Measurements from ENCODE around the gene KLHDC9.
"Not testable (repeated sequence)": the region's sequence is repeated elsewhere in the genome, so short reads cannot be mapped to it uniquely, and the experiment has no call there.

The KLHDC9 gene

DNA sequence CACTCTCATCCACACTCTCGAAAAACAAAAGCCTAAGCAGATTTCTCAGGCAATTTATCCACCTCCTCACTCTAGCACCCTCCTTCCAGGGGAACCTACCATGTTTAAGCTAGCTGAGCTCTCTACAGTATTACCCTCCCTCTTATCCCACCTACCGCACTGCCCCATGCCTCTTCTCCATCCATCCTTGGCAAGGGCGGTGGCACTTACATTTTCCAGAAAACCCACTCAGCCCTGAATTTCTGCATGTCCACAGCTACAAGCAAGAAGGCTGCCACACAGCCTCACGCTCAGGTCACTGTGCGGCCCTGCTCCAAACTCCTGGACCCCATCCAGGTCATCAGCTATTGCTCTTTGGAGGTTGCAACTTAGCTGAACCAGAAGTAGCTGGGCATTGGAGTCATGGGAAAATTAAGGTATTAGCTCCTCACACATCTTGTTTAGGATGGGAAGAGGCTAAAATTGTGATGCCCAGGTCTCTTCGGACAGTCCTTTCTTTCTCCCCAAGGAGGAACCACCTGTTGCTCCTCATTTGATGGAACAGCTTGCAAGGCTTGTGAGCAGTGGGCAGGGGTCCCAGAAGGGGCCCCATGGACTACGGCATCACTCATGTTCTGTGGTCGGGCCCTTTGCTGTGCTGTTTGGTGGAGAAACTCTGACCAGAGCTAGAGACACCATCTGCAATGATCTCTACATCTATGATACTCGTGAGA lies 1.1 kb downstream of the KLHDC9 start:
- DNase-seq, result no peak

DNA sequence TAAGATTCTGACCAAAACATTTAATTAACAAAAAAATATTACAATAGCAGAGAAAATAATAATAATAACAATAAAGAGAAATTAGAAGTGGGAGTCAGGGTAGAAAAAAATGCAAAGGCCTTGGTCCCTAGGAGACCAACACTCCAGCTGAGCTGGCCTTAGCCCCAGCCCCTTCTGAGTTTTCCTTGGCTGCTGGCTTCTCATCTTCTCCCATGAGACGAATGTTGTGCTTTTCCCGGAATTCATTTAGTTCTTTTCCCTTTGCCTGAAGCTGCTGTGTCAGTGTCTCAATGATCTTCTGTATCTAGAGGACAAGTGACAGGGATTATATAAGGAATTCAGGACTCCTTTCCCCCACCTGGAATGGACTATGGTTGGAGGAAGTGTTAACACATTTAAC lies 2.4 kb downstream of the KLHDC9 start:
- no peak for DNase-seq

DNA sequence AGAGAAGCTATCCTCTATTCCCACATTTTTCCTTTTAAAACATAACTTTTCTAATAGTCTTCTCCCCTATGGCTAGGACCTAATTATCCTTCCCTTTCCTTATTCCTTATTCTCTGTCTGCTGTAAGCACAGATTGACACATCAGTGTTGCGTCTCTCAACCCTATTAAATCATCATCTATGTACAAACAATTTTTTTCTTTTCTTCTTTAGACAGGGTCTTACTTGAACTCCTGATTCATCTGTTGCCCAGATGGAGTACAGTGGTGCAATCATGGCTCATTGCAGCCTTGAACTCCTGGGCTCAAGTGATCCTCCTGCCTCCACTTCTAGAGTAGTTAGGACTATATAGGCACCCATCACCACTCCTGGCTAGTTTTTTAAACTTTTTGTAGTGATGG lies 8.3 kb downstream of the KLHDC9 start:
- no peak for DNase-seq

DNA sequence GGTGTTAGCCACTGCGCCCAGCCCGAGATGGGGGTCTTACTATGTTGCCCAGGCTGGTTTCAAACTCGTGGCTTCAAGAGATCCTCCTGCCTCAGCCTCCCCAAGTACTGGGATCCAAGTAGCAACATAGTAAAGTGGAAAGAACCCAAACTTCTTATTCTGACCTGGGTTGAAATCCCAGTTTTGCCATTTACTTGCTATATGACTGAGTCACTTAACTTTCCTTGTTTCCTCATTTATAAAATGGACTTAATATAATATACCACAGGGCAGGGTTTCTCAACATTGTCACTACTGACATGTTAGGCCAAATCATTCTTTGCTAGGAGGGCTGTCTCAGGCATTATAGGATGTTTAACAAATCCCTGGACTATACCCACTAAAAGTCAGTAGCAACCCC lies 13.0 kb downstream of the KLHDC9 start:
- no peak for DNase-seq

DNA sequence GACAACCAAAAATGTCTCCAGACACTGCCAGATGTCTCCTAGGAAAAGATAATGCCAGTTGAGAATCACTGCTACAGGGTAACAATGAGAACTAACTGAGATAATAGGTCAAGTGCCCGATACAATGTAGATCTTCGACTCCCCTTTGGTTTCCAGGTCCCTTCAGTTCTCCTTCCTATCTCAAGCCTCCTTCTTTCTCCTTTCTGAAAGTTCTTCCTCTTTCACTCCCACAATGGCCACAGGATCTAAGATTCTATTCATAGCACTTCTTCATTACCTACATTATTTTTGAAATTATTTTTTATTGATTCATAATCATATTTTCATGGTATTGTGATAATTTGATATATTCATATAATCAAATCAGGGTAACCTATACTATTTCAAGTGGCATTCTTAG lies 13.4 kb downstream of the KLHDC9 start:
- DNase-seq, result no peak

DNA sequence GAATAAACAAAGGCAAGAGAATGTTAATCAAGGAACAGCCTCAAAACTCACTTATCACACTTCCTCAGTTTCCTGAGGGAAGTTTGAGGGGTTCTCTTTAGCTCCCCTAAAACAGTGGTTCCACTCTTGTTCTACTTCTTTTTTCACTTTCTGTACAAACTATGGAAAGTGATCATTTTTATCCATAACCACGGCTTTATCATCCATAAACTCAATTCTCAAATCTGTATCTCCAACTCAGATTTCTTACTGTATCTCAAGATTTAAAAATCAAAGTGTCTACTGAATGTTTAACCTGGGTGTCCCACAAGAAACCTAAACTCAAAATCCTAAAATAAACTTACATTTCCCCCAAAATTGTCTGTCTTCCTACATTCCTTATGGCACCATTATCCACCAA lies 15.8 kb downstream of the KLHDC9 start:
- no peak for DNase-seq

DNA sequence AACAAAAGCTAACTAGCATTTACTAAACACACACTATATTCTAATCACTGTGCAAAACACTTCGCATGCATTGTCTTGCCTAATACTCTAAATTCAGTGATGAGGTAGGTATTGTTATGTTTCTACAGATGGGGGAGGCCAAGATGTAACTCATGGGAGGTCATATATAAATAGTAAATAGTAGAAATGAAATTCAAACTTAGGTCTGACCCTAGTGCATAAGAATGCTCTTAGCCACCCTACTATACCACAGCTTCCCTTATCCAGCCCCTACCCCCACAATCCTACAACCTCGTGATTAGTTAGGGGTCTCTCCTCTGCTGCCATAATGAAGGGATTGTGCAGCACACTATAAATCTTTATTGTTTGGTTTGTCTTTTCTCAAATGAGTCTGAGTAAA lies 16.4 kb downstream of the KLHDC9 start:
- no peak for DNase-seq

DNA sequence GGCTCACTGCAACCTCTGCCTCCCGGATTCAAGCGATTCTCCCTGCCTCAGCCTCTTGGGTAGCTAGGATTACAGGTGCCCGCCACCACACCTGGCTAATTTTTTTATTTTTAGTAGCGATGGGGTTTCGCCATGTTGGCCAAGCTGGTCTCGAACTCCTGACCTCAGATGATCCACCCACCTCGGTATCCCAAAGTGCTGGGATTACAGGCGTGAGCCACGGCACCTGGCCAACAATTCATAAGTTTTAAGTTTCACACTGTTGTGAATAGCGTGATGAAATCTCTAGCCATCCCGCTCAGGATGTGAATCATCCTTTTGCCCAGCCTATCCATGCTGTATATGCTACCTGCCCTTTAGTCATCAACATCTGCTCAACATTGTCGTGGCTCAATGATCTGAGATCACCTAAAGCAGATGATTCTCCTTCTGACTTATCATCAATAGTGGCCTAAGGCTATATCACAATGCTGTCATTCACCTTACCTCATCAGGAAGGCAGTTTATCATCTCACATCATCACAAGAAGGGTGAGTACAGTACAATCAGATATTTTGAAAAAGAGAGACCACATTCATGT lies 17.1 kb downstream of the KLHDC9 start:
- DNase-seq, result no peak

DNA sequence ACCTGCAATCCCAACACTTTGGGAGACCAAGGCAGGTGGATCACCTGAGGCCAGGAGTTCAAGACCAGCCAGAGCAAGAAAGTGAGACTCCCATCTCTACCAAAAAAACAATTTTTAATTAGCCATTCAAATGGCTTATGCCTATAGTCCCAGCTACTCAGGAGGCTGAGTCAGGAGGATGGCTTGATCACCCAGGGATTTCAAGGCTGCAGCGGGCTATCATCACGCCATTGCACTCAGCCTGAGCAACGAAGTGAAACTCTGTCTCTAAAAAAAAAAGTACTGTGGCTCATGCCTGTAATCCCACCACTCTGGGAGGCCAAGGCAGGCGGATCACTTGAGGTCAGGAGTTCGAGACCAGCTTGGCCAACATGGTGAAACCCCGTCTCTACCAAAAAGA lies 17.8 kb downstream of the KLHDC9 start:
- DNase-seq, result not testable (repeated sequence)

DNA sequence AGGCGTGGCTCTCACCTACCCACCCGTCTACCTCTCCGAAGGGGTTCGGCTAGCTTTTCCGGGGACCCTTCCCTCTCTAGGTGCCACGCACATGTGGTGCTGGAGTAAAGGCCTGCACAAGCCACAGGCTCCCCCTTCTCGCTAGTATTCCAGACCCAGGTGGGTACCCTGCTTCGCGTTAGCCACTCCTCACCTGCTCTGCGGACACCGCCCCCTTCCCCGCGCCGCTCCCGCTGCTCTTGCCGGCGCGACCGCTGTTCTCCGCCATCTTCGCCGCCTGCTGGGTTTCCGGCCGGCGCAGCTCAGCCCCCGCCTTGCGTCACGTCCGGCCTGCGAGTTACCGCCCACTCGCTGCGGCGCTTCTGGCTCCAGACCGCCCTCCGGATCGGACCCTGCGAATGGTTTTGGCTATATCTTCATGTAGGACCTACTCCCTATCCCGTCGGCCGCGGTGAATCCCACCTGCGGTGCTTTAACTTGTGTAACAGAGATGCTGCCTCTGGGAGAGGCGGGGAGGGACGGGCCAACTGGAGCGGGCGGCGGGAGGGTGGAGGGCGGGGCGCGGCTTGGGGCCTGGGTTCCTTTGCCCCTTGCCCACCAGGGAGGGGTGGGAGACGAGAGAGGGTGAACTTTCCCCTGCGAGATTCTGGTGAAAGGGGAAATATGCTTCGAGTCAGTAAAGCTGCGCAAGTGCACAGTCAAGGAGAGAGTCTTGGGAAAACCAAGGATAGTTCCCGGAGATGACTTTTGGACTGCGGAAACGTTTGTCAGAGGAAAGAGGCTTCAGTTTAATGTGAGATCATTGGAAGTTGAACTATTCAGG lies 19.8 kb downstream of the KLHDC9 start, which contains the start of the genes NIT1 and PFDN2:
TSS of gene NIT1 (plus strand) at position 347 of the 823 bp plus-strand sequence. CDS start at position 419, 72 bp downstream.
TSS of gene PFDN2 (minus strand) at position 279 of the 823 bp plus-strand sequence. CDS start at position 268, 11 bp downstream.
- DNase-seq, result peak; percentile 79

DNA sequence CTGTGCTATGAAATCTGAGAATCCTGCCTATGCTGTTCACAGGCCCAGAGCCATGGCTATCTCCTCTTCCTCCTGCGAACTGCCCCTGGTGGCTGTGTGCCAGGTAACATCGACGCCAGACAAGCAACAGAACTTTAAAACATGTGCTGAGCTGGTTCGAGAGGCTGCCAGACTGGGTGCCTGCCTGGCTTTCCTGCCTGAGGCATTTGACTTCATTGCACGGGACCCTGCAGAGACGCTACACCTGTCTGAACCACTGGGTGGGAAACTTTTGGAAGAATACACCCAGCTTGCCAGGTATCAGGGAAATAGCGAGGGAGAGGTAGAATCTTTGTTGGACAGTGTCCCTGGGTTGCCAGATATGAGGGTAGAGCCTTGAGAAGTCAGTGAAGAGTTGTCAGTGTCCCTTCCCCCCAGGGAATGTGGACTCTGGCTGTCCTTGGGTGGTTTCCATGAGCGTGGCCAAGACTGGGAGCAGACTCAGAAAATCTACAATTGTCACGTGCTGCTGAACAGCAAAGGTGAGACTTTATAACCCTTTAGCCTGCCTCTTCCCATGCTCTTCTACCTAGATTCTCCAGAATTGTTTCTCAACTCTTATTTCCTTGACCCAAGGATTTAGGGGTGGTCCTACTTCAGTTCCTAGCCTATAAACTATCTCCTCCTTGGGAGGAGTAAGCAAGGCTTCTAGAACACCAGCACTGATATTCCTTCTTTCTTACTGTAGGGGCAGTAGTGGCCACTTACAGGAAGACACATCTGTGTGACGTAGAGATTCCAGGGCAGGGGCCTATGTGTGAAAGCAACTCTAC lies 21.1 kb downstream of the KLHDC9 start:
- DNase-seq, result no peak

DNA sequence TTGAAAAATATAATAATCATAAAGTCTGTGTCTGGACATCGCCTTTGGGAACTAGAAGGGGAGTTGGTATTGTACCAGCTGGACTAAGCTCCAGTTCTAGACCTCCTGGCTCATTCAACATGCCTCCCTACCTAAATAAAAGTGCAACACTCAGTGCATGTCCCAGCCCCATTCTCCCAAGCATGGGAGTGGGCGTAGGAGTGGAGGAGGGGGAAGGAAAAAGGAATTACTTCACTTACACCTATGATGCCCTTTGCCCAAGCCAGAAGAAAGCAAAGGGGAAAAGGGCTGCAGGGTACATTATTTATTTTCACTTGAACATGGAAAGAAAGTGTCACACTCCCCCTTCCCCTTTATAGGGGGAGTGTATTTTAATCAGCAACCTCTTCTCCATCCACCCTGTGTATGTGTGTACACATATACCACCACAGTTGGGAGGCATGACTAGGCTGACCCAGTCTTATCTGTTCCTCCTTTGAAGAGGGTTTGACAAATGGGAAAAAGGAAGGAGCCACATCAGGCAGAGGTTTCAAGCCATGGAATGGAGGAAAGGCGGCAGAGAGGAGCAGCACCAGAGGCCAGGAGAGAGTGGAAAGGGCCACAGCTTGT lies 23.0 kb downstream of the KLHDC9 start:
- no peak for DNase-seq

DNA sequence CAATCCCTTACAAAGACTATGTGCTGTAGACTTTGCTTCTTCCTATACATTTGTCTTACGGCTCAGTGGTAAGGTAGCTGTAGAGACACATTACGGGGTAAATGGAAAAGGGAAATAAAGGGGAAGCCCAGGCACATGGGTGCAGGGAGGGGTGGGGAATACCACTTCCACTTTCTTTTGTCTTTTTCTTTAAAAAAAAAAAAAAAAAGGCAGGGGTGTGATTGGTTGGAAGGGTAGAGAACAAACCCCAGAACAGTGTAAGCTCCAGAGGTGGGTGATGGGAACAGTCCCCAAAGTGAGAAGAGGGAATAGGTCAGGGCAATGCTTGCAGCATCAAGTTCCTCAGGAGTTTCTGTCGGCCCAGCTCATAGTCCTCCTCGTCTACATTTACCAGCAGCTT lies 23.7 kb downstream of the KLHDC9 start:
- no peak for DNase-seq

DNA sequence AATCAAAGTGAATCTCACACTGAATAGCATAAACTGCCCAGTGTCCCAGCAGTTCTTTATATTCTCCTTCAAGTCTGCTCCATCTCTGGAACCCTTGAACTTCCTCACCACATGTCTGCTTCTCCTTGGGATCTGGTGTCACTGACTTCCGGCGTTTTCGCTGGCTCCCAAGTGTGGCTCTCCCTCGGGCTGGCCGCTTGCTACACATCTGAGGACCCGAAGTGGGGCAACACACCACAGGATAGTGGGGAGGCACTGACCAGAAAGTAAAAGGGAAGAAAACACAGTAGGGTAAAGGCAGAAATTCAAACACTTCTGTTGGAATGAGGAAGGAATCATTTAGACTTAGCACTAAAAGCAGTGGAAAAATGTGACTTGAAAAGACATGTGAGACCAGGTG lies 24.8 kb downstream of the KLHDC9 start:
- no peak for DNase-seq

DNA sequence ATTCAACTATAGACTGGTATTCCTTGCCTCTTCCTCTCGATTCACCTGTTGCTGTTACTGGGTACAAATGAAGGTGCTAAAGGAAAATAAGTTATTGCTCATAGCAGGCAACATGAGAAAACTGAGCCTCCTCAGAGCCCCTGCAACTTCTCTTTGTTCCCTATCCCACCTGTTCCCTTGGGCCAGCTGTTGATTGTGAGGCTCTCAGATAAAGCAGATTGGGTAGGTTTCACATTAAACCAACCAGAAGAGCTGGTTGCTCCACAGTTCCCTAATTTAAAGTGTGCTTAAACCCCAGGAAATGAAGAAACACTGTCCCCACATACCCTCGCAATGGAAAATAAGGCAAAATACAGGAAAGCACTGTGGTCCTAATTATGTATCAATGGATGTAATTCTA lies 29.5 kb downstream of the KLHDC9 start:
- DNase-seq, result no peak

DNA sequence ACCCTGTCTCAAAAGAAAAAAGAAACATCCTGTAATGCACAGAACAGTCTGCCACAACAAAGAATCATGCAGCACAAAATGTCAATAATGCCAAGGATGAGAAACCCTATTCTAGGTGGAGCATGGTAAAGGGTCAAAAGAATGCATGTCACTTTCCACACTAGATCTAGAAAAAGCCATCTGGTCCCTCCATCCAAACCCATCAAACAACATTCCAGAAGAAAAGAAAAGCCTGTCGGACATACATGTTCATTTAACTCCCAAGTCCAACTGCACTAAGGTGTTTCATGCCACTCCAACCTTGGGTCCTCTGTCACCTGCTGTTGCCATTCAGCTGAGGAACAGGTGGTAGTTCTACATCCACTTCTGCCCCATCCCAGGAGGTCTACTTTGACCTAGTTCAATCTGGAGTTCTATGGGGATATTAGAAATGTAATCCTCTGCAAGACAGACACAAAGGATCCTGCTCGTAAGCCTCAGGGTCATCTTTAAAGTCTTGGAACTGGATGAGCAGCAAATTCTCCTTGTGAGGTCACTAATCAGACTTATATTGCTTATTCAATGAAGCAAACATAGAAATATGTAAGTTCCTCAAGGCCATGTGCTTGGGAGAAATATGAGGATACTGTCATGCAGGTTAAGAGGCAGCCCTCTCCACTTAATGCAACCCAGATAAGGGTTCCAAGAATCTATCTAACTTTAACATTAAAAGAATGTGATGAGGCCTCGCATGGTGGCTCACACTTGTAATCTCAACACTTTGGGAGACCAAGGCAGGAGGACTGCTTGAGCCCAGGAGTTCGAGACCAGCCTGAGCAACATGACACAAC lies 30.6 kb downstream of the KLHDC9 start:
- DNase-seq, result no peak

DNA sequence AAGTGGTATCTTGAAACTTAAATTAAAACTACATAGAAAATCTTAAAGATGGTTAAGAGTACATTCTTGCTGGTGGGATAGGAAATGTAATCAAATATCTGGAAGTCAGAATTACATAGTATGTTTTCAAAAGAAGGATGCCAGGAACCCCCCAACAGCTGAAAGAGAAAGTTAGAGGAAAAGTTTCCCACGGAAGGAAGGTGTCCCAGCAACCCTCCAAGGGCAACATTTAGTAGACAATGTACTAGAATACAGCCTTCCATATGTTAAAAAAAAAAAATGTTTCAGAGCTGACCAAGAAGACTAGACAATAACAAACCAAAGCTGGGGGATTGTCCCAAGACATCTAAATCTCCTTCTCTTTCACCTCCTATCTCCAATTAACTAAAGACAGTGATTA lies 32.1 kb downstream of the KLHDC9 start:
- DNase-seq, result no peak

DNA sequence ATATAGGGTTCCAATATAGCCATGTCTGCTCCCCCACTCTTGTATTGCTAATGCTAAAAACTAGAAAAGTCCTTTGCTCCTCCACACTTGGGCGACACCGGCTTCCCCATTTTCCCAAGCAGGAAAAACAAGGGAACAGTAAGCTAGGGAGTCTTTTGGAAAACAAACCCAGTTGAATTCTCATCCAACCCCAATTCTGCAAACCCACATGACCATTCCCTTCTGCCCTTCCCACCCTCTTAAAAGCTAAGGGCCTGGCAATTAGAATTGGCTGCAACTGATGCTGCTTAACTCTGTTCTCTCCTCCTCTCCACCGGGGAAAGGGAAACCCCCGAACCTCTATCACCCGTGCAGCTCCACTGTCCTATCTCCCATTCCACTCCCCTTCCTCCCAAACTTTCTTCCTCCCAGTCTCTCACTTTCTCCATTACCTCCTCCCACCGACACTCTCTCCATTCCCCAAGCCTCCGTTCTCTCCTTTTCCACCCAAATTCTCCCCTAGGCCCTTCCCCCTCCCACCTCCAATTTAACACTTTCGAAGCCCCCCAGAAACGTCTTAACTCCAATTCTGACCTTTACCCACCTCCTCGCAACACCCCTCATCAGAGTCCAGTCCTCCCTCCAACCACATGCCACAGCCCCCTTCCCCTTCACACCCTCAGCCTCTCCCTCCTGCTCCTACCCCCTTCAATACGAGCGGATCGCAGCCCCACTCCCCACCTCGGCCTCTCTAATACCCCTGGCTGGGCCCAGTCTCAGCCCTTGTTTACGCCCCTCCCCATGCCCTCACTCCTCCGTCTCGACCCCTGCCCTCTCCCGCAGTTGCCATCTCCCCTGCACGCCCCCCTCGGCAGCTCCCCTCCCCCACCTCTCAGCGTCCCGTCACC lies 33.6 kb downstream of the KLHDC9 start:
- DNase-seq, result no peak

DNA sequence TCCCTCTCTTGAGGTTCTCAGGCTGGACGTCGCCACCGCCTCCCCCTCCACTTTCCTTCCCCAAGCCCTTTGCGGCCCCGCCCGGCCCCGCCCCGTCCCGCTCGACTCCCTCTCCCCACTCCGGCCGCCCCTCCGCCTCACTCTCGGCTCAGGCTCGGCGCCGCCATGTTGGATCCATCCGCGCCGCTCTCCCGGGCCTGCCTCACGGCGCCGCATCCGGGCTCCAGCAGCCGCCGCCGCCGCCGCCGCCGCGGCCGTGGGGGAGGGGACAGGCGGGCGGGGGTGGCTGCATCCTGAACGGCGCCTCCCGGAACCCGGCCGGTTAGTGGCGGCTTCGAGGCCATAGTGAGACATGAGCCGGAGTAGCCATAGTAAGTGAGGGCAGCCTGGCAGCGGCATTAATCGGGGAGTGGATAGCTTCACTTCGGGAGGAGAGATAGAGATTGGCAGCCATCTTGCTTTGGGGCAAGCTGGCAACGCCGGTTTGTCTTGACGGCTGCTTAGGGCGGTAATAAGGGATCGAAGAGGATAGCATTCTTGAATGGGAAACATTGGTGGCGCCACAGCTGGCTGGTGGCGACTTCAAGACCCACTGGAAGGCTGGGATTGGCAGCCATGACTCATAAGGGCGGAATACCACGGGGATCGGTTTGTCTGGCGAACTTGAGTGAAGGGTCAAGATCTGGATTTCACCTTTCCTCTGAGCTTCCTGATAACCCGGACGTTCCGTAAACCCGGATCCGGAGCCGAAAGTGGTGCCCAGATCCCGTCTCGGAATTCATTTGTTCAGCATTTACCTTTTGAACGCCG lies 34.5 kb downstream of the KLHDC9 start, which contains the start of gene DEDD:
TSS of gene DEDD (minus strand) at position 258 of the 810 bp plus-strand sequence. CDS start 8,205 bp downstream, outside the sequence.
- peak; percentile 97 for DNase-seq

All from DMS79 treated with DMSO at 0.1 percent for 48 hours (cell line).